Hepatocyte (in vitro differentiated cells): Measurements from ENCODE around the gene CD27.

Experiments
- CTCF ChIP-seq: fragments of 200-600 bp; sonication (generic); IDR thresholded peaks from 2 replicates; pipeline ENCODE4 v1.5.1; 2016; ENCODE audit warnings: antibody characterized with exemption, mild to moderate bottlenecking; ENCODE audit not compliant: poor library complexity
- EZH2 ChIP-seq: fragments of 200-600 bp; sonication (generic); IDR thresholded peaks from 2 replicates; pipeline ENCODE4 v1.6.1; 2016; ENCODE audit warnings: antibody characterized with exemption, mild to moderate bottlenecking, borderline replicate concordance

GRCh38 chr12:6423267-6424007 is 21.3 kb upstream of the CD27 start:
- peak; percentile 91 for TF ChIP-seq CTCF
- no peak for TF ChIP-seq EZH2
